Erythroblast (primary cell): ENCODE measurements around the gene GAL3ST3.

Experiments used
- DNase-seq, 2 experiments: peaks; one replicate each; lab custom pipeline; 2025; lab: John Stamatoyannopoulos, UW
- GATA1 ChIP-seq: IDR thresholded peaks from 2 replicates; pipeline ENCODE4 v1.6.1; 2011; ENCODE audit warnings: low read depth, mild to moderate bottlenecking, control low read depth, low read length, moderate library complexity
- POLR2A ChIP-seq: IDR thresholded peaks from 2 replicates; pipeline ENCODE4 v1.6.1; 2011; ENCODE audit warnings: mild to moderate bottlenecking, low read length

GAL3ST3 gene

DNA sequence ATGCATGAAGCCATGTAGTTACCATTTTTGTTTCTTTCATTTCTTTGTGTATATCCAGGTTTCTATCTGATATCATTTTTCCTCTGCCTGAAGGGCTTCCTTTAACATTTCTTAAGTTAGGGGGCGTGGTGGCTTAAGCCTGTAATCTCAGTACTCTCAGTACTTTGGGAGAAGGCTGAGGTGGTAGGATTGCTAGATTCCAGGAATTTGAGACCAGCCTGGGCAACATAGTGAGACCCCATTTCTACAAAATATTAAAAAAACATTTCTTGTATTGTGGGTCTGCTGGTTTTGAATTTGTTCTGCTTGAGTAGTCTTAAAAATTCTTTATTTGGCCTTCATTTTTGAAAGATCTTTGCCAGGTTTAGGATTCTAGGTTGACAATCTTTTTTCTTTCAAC, 15.6 kb upstream of the GAL3ST3 start:
- TF ChIP-seq POLR2A: no peak
- TF ChIP-seq GATA1: no peak
- no peak for DNase-seq

DNA sequence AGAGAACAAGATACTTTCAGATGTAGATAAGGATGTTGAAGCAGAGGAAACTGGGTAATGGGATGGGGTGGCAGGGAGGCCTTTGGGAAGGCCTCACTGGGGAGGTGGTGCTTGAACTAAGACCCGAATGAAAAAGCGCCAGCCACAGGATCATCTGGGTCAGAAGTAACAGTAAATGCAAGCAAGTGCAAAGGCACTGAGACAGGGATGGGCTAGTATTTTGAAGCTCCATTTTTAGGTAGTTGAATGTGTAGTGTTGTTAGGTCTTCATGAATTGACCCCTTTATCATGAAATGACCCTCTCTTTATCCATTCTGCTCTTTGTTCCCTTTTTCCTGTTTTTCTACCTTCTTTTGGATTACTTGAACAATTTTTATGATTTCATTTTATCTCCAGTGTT, 14.9 kb upstream of the GAL3ST3 start:
- DNase-seq: no peak
- no peak for TF ChIP-seq POLR2A
- no peak for TF ChIP-seq GATA1

DNA sequence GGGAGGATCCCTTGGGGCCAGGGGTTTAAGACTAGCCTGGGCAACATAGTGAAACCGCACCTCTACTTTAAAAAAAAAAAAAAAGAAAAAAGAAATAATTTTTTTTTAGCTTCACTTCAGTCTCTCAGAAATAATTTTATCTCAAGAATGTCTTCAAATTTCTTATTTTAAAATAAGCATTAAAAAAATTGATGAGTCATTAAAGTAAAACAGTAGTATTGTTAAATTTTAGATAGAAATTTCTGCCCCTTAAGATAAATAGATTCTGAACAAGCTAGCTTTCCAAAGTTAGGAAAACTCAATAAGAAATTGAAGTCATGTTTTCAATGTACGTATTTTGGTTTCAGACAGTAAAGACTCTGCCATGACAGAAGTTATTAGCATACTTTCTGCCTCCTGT, 13.4 kb upstream of the GAL3ST3 start:
- no peak for DNase-seq
- TF ChIP-seq POLR2A (no peak), GATA1 (no peak)

DNA sequence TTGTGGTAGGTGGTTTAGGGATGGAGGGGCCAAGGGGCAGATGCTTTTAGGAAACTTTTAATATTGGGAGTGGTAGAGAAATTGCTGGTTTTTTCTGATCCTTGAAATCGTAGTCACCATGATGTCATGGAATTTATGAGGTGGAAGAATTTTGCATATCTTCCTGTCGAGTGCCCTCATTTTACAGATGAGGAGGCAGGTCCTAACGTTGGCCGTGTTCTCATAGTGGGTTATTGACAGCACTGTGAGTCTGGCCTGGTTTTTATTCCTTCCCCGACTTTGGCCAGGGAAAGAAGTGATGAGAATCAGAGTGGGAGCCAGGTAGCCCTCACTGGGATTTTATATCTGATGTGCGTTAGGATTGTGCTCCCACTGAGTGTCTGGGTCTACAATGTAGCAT, 12.3 kb upstream of the GAL3ST3 start:
- TF ChIP-seq GATA1 (no peak), POLR2A (no peak)

DNA sequence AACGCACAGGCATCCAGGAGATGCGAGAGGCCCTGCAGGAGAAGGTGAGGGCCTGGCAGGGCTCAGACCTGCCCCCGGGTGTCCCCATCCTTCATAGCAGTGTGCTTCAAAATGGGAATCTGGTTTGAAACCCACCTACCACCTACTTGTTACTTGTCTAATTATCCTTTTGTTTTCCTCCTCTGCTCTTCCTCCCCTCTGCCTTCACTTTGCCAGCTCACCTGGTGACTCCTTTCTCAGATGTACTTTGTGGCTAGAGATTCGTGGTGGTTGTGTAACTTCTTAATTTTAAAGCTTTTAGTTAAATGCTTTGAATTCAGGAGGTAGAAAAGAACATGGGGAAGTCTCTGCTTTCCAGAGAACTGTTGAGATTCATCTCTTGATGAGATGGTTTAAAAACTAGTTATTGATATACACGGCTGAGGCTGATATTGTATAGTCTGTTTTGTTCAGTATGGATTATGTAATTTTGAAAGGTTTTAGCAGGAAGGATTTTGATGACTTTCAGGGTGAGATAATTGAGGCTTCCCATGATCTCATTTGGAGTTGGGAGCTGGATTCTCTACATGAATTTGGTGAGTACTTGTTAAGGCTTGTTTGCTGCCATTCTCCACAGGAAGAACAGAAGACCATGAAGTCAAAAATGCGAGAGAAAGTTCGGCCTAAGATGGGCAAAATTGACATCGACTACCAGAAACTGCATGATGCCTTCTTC, 11.2 kb upstream of the GAL3ST3 start:
- TF ChIP-seq GATA1: no peak
- TF ChIP-seq POLR2A: no peak
- no peak for DNase-seq

More for the DNA sequence above, 12.3 kb upstream of the GAL3ST3 start:
- DNase-seq: no peak

DNA sequence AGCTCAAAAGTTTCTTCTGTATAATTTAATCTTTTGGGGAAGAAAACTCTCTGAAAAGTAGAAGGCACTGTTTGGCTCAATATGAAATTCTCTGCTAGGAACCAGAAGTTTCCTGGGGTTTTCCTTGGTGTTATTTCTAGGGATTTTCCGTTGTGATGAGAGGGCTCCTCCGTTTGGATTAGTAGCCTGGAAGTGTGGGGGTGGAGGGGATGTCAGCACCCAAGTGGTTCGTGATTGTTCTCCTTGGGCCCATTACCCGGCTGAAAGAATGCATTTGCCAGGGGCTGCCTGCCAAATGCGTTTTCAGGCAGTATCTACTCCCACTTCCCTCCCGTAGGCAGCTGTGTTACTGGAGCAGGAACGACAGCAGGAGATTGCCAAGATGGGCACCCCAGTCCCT, 7.5 kb upstream of the GAL3ST3 start:
- no peak for DNase-seq
- TF ChIP-seq GATA1 (no peak), POLR2A (no peak)

DNA sequence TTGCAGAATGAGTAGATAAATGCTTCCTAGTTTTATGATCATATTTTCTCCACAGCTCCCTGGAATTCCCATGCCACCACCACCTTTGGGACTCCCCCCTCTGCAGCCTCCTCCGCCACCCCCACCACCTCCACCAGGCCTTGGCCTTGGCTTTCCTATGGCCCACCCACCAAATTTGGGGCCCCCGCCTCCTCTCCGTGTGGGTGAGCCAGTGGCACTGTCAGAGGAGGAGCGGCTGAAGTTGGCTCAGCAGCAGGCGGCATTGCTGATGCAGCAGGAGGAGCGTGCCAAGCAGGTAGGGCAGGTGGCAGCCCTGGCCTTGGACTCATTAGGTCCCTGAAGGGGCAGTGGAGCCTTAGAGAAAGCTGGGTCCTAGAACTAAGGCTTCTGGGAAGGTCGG, 6.1 kb upstream of the GAL3ST3 start:
- DNase-seq: no peak
- TF ChIP-seq POLR2A: no peak
- TF ChIP-seq GATA1: no peak

DNA sequence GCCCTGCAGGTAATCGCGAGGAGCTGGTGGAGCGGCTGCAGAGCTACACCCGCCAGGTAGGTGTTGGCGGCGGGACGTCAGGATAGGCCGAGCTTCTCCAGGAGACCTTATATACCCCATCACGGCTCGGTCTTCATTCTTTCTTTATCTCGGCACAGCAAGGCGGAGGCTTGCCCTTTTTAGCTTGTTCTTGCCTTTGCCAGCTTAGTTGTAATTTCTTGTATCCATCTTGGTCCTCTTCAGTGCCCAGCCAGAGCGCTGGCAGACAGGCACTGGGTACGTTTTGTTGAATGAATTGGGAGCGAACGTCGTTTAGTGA, 3.7 kb upstream of the GAL3ST3 start:
- no peak for TF ChIP-seq POLR2A
- no peak for TF ChIP-seq GATA1
- no peak for DNase-seq

DNA sequence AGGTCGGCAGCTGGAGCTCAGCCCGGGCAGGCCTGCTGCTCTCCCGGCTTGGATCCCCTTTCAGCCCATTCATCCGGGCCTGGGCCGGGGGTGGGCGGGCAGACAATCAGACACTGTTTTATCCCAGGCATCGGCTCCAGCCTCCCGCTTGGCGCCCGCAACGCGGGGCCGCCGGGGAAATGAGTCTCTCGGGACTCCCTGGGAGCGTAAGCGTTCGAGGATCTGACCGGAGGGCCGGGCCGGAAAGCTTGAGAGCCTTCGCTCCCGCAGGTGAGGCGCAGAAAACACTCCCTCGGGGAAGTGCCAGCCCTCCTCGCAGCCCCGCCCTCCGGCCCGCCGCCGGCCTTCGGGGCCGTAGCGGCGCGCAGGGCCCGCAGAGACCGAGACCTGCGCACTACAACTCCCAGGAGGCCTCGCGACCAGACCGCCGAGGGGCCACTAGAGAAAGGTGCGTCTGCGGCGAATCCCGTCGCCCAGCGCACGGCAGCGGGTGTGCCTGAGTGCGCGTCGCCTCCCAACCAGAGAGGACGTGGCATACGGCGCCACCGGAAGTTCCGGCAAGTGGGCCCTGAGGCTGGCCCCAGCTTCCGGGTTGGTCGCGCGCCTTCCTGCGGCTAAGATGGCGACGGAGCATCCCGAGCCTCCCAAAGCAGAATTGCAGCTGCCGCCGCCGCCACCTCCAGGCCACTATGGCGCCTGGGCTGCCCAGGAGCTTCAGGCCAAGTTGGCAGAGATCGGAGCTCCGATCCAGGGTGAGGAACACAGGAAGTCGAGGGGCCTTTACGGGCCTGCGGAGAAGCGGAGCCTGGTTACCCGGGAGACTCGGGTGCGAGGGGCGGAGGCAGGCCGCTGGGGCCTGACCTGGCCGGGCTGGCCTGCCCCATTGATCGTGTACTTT, 3.1 kb upstream of the GAL3ST3 start, which contains the start of gene SF3B2:
SF3B2 (plus strand) TSS at position 599 of the 898 bp plus-strand sequence; CDS start at position 620, 21 bp downstream.
- TF ChIP-seq POLR2A (peak; percentile 85), GATA1 (no peak)
- peak; percentile 99 for DNase-seq

DNA sequence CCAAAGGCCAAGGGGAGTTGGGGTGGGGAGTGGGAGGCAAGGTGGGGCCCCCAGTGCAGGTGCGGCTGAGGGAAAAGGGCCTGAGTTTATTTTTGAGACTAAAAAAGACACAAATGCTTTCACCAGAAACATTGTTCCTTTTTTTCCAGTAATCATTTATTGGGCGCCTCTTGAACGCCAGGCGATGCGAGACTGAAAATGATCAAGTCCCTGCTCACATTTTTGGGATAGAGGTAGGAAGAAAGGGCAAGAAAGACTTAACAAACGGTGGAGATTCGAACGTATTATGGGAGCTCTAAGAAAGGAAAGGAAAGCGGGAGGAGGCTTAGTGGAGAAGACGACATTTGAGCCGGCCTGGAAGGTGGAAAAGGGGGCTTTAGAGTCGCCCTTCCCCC, 2.4 kb upstream of the GAL3ST3 start:
- DNase-seq: no peak
- TF ChIP-seq GATA1: no peak
- no peak for TF ChIP-seq POLR2A

DNA sequence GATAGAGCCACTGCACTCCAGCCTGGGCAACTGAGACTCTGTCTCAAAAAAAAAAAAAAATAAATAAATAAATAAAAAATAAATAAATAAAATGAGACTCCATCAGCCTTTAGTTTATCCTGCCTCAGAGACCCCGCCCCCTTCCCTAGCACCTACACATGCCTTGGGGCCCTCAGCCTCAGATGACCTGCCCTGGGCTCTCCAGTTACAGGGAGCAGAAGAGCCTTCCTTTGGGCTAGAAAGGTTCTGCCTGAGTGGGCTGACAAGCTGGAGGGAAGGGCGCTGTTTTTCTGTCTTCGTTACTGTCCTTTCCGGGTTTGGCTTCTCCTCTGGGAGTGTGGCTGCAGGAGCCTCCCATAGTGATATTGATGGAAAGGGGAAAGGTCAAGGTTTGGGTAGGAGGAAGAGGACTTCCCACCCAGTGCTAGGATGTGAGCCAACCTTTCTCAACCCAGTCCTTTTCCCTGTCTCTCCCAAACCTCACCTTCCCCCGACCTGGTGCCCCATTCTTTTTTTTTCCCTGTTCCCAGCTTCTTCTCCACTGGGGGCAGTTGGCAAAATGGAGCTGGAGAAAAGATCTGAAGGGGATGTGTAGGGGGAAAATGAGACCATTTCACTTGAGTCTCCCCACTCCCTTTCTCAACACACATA, 1.7 kb upstream of the GAL3ST3 start:
- no peak for DNase-seq
- TF ChIP-seq POLR2A (no peak), GATA1 (no peak)

DNA sequence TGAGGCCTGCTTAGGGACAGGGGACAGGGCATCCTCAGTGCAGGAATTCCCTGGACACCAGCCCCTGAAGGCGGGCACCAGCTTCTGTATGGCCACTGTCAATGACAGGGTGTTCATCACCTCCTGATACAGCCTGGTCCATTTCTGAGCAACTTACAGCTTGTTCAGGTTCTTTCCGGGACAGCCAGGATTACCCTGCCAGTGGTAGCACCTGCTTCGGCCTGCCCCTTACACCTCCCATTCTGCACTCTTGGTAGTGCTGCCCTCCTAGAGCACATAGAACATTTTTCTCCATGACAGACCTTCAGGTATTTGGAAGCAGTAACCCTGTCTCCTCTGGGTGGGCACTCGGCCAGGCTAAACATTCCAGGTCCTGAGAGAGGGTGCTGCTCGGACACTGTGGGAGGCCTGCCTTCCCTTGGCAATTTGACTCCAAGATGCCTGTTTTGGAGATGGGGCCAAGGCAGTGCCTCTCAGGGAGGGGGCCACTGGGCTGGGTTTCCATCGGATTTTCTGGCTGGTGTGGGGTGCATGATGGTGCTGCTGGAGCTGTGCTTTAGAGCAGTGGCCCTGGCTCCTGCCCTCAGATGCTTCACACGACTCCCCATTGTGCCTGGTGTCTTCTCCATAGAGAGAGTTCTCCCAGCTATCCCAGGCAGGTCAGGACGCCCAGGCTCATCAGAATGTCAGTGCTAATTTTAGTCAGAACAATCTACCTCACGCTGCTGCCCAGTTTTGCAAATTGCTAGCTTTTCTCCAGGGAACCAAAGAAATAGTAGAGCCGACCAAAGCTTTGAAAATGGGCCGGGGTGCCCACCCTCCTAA, 1.2 kb downstream of the GAL3ST3 start:
- TF ChIP-seq POLR2A (no peak), GATA1 (no peak)
- no peak for DNase-seq

DNA sequence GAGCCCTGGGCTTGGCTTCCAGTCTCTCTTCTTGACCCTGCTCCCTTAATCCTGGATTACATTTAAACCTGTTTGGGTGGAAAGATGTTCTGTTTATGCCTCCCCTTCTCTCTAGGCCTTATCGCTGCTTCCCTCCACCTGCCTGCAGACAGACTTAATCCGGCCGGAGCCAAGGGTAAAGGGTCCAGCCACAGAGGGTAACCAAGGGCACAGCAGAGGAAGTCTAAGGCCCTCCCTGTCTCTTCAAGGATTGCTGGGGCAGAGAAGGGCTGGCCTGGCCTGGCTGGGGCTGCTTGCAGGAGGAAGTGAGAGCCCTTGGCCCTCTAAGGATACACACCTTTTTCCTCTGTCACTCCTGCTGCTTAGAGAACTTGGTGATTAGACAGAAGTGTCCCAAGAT, 2.1 kb downstream of the GAL3ST3 start:
- no peak for DNase-seq
- TF ChIP-seq POLR2A (no peak), GATA1 (no peak)

DNA sequence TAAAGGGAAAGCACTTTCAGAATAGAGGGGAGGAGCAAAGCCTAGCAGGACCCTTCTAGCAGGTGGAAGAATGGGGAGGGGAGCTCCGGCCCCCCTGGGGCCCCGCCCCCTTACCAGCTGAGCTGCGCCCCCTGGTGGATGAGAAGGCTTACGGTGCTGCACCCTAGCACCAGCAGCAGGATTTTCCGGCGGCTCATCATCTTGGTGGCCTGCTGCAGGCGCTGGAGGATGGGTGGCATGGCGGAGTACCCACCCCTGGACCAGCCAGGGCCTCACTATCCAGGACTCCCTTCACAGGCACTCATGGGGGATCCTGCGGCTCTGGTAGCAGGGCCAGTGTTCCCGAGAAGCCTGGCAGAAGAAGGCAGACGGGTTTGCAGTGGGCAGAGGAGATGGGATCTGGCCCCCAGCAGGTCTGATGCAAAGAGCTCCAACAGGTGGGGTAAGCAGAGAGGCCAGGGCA, 3.8 kb downstream of the GAL3ST3 start:
- TF ChIP-seq POLR2A: no peak
- TF ChIP-seq GATA1: no peak
- DNase-seq: peak; percentile 81 to 89
